IPS DF 4.7 (cell line): ENCODE measurements around the gene PSAPL1.
A peak's percentile ranks its signal among the peaks of the same experiment; 100 is the strongest.

Experiments
- DNase-seq: peaks from one replicate; pipeline ENCODE4 v3.0.0-alpha.2; 2013; ENCODE audit warnings: low spot score; ENCODE audit errors: extremely low read depth

The PSAPL1 gene, protein sequence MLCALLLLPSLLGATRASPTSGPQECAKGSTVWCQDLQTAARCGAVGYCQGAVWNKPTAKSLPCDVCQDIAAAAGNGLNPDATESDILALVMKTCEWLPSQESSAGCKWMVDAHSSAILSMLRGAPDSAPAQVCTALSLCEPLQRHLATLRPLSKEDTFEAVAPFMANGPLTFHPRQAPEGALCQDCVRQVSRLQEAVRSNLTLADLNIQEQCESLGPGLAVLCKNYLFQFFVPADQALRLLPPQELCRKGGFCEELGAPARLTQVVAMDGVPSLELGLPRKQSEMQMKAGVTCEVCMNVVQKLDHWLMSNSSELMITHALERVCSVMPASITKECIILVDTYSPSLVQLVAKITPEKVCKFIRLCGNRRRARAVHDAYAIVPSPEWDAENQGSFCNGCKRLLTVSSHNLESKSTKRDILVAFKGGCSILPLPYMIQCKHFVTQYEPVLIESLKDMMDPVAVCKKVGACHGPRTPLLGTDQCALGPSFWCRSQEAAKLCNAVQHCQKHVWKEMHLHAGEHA

DNA sequence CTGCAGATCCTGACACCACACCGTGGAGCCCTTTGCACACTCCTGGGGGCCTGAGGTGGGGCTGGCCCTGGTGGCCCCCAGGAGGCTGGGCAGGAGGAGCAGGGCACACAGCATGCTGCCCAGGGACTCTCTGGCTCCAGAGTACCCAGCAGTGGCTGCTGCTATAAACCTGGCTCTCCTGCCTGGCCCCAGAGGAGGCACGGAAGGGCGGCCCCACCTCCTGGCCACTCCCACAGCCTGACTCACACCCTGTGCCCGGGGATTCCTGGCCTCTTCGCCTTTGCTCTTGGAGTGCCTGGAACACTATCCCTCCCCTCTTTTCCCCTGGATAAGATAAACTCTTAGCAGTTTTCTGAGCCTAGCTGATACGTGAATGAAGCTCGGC, at the start of gene PSAPL1:
PSAPL1 (minus strand) TSS at position 165 of the 385 bp plus-strand sequence; CDS start at position 114, 51 bp downstream.
- no peak for DNase-seq

DNA sequence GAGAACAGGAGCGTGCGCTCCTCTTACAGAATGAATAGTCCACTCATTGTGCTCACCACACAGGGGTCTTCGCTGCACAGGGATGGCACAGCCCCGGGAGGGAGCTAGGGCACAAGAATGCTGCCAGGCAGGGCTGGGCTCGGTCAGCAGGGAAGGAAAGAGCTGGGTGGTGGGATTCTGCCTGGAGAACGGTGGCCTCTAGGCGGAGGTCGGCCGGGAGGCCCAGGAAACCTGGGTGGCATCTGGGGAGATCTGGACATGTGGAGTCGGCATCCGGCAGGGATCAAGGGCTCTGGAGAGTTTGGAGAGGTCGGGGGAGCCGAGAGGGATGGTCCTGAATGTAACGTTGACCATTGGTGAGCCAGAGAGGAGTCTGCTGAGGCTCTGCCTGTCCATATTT, 46.5 kb upstream of the PSAPL1 start:
- no peak for DNase-seq

DNA sequence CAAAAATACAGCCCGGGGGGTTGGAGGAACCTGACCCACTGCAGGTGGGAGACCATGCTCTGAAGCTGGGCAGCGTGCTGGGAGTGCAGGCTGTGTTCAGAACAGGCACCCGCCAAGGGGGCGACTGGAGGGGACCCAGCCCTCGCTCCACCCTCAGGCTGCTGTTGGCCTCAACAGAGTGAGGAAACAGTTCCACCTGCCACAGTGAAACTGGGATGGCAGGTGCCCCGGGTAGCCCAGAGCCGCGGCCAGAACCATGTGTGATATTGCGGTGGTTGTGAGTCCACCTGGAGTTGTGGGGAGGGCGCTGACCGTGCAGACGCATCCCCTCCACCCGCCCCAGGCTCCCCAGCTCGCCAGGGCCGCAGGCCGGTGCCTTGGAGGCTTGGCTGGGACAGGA, 45.7 kb upstream of the PSAPL1 start:
- no peak for DNase-seq

DNA sequence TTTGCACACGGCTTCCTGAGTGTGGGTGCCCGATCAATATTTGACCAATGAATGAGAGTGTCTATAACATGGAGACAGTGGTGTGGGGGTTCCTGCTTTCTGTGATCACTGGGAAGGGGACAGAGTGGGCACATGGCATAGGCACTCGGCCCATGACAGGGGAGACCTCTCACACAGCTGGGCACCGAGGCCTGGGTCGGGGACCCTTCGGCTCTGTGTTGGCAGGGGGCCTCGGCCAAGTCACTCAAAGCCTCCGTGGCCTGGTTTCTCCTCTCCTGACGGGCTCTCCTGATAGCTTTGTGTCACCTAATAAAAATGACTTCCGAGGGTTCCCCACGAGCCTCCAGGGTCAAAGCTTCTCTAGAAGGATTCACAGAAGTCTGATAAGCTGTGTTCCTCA, 43.9 kb upstream of the PSAPL1 start:
- DNase-seq = no peak

DNA sequence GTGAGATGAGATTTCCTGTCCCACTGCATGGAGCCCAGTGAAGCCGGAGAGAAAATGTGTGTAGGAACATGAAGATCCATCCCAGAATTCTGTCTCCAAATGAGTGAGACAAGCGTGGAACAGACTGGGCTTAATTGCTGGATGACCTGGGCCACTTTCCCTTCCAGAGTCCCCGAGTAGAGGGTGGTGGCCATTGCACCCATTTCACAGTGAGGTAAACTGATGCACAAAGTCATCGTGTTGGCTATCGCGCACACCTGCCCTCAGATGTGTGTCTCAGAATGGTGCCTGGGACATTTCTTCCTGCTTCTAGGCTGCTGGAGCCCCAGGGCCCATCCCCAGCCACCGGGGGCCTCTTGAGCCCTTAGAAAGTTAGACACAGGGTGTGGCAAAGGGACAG, 43.0 kb upstream of the PSAPL1 start:
- DNase-seq = no peak

DNA sequence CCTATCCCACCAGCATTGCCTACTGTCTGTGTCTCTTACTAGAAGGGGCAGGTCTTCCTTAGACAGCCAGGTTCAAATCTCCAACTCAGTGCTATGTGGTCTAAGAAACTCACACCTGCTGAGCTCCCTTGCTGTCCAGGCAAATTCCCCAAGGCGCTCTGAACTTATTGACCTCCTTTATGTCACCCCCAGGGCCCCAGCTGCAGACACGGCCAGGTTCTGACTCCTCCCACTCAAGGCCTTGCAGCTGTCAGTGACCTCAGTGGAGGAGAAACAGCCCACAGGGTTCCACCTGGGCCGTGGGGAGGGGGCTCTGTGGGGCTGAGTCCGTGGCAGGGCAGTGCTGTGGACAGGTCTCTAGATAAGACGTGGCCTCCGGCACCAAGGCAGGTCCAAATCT, 42.1 kb upstream of the PSAPL1 start:
- no peak for DNase-seq

DNA sequence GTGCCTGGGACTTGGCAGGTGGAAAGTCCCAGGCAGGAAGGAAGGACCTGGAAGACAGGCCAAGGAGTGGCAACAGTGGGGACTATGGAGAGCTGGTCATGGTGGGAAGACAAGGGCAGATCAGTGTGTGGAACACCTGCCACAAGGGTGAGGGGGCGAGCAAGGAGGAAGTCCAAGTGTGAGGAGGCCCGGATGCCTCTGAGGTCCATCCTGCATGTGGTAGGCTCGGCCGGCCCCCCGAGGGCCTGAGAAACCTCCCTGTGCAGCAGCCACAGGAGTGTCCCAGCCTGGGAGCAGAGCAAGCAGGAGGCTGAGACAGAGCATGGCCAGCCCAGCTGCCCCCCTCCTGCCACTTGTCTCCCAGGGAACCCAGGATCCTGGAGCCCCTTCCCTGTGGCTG, 40.5 kb upstream of the PSAPL1 start:
- no peak for DNase-seq

DNA sequence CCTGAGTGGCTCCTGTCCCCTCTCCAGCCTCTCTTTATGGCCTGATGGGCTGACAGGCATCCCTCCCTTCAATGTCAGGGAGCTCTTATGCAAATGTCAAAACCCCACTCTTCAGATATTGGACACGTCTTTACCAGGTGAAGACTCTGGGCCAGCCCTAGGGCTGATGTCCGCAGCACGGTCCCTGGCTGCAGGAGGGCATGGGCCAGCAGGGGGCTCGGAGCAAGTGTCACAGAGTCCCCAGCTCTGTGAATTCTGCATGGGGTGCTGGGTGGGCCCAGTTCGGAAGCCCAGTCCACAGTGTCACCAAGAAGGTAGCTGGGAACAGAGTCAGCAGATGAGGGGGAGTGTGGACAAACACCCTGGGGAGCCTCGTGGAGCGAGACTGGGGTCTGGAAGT, 39.6 kb upstream of the PSAPL1 start:
- no peak for DNase-seq

DNA sequence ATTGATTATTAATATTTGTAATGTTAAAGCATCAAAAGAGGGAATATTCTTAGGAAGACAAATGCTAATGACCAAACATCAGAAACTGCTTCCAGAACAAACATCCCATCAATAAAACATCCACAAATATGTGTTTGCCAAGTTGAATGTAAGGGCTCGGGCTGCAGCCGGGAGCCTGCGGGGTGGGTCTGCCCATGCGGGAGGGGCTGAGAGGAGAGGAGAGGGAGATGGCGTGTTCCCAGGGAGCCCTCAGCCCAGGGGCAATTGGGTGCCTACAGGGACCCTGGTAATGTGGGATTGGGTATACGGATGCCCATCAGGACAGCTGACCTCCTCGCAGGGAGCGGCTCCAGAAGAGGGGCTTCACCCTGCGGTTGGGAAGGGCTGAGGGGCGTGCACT, 38.4 kb upstream of the PSAPL1 start:
- DNase-seq = no peak

DNA sequence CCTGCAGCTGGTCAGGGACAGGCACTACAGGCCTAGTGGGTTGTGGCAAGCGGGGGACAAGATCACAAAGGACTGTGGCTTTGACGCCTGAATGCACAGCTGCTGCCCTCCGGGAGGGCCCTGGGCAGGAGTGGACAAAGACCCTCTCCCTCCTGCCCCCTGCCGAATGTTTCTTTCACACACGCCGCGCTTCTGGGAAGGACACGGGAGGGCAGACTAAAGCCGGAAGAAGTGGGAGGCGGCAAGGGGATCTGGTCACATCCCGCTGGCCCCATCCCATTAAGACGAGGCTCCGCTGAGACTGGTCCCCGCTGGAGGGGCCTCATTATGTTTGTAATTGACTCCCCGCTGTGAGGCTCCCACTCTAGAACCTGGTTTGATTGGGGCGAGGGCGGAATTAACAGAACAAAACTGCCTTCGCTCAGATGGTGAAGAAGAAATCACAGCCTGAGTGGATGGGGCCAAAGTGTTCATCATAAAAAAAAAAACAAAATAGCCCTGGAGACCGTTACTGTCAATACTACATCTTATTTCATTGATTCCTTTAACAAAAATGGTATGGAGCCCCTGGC, 37.8 kb upstream of the PSAPL1 start:
- DNase-seq = no peak

DNA sequence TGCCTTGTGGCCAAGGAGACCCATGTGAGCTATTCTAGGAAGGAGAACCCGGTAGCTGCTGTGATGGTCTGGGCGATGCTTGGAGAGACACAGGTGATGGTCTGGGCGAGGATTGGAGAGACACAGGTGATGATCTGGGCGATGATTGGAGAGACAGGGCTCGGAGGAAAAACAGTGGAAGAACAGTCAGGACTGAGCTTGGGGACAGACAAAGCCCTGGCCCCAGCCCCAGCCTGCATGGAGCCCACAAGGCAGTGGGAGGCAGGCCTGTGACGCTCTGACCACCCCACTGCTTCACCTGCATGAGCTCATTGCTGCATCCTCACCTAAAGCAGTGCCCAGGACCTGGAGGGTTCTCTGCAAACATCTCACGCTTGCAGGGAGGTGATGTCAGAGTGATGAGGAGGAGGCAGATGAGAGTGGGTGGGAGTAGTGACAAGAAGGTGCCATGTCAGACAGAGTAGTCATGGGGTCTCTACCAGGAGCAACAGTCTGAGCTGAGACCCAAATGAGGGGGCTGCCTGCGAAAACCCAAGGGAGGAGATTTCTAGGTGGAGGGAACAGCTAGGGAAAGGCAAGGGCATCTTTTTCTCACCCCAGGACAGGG, 35.9 kb upstream of the PSAPL1 start:
- DNase-seq = no peak

DNA sequence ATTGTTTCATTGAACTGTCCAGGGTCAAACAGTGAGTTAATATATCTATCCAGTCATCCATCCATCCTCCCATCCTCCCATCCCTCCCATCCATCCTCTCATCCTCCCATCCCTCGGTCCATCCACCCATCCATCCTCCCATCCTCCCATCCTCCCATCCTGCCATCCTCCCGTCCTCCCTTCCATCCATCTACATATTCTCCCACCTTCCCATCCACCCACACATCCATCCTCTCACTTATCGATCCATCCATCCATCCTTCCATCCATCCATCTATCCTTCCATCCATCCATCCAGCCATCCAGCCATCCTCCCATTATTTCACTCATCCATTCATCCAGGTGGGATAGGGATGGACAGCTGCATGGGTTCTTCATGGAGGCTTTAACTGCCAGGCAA, 35.4 kb upstream of the PSAPL1 start:
- no peak for DNase-seq

DNA sequence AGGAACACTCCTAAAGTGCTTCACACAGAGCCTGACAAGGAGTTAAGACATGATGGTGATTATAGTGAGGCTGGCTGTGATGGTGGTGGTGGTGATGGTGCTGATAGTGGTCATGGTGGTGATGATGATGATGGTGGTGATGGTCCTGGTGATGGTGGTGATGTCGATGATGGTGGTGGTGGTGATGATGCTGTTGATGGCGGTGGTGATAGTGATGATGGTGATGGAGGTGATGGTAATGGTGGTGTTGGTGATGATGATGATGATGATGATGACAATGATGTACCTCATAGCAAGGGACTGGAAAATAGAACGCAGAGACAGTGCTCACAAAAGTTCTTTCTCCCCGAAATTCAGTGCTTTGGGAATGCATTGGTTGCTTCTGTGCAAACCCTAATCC, 34.3 kb upstream of the PSAPL1 start:
- DNase-seq = no peak

DNA sequence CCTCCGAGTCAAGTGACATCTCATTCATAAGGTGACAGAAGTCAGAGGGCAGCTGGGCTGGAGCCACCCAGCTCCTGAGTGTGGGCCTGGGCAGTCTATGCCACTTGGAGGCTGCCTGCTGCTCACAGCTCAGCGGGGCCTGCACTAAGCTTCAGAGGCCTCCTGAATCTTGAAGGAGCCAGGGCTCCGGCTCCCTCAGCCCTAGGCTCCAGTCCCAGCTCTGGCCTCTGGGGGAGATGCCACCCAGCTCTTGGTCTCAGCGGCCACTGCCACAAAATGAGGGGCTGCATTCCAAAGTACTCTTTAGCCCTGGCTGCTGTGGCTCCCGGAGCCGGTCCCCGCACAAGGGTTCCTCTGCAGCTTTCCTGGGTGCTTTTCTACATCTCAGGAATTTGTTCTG, 32.7 kb upstream of the PSAPL1 start:
- no peak for DNase-seq

DNA sequence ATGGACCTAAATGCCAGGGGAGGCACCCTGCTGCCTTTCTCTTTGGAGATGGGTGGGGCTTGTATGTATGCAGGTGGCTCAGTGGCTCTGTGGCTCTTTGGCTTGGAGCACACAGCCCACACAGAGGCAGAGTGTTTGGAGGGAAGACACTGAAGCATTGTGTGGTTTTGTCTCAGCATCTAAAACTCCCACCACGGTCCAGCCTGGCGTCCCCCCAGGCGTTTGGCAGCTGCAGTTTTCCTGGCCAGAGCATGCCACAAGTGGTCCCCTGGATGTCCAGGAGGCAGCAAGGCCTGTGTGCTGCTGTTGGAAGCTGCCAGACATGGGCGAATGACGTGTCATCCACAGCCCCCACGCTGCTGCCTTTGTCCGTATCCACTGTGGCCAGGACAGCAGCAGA, 32.2 kb upstream of the PSAPL1 start:
- DNase-seq = no peak

DNA sequence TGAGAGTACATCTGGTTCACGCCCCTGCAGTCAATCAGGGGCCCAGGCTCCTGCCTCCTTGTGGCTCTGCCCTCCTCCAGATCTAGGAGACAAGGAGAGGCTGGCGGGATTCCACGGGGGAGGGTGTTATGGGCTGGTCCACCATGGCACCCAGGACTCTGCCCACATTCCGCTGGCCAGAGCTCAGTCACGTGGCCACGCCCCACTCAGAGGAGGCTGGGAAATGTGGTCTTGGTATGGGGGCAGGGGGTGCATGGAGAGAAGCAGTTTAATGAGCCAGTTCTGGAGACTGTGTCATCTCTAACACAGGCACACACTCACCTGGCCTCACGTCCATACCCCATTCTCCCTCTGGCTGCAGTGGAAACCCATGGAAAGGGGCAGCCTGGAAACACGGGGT, 31.5 kb upstream of the PSAPL1 start:
- no peak for DNase-seq

DNA sequence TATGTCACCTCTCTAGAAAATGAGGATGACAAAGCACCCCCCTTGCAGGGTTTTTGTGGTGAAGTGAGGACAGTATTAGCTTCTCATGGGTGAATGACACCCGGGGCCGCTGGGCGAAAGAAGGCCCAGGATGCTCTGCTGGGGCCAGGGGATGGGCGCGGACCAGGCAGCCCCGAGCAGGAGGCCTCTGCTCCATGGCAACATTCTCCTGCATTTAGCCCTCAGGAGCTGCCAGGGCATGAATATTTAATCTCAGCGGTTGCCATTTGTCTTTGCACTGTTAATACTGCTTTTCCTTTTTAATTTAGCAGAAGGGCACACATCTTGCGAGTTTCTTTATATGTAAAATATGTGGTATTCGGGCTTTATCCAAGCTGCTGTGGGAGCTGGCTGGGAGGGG, 30.3 kb upstream of the PSAPL1 start:
- no peak for DNase-seq

DNA sequence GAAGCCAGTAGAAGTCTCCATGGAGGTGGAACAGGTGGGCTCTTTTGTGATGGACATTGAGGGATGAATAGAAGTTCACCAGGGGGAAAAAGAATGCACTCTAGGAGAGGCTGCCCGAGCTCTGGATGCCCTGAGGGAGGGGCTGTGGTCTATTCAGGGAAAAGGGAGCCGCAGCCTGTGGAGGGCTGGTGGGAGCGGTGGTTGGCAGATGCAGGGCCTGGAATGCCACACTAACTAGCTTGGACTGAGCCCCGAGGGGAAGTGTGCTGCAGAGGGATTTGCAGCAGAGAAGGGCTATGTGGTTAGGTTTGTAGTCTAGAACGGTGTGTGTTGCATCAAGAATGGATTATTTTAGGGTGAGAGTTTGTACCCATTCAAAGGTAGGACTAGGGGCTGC, 29.5 kb upstream of the PSAPL1 start:
- no peak for DNase-seq

DNA sequence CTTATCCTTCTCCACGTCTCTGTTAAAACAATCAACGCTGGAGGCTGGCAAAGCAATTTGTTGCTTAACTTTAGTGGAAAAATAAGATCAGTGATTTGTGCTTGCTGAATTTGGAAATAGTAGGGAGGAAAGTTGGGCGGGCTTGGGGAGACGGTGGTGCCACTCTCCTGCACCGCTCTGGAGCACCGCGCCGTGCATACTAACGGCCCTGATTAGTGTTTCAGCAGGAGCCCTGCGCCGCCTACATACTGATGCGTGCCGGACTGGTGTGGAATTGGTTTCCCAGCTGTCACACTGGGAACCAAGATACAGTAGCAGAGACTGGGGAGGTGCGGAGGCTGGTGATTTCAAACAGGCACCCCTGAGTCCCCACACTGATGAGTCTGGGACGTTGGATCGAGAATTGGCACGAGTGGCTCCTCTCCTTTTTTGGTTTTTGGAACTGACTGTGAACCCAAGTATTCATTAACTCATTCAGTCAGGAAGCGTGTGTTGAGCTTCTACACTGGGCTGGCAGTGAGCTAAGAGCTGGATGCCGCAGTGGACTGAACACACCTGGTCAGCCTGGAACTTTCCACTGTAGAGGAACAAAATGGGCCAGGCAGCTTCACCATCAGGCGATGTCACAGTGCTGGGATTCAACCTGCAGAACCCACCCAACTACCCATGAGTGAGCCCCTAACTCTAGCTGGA, 29.0 kb upstream of the PSAPL1 start:
- DNase-seq = no peak

DNA sequence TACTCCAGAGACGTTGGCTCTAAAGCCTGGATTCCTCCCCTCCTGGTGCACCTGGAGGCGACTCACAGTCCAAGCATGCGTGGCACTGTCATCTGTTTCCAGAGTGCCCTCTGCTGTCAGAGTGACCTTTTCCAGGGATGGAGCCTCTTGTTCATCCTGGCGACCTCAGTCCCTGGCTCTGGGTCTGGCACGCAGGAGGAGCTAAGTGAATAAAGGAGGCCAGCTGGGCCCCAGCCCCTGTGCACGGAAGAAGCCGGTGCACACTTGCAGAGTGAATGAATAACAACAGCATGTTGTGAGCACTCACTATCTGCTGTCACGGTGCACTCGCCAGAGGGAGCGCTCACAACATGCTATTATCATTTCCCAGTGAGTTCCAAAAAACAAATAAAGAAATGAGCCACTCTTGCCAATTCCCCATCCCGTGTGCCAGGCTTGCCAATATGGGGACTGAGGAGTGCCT, 27.8 kb upstream of the PSAPL1 start:
- DNase-seq = peak; percentile 22

DNA sequence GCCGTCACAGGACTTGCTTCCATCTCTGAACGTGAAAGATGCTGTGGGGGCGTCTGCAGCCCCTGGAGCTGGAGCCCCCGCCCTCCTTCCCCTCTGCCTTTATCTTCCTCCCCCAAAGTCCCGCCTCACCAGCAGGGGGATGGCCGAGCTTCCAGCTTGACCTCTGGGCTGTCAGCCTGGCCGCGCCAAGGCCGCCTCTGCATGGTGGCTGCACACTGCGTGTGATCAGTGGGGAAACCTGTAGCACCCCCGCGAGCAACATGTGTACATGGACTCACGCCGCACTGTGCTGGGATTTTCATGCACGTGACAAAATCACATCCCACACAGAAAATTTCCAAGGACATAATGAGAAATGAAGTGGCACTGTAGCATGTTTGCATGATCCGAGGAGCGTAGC, 26.5 kb upstream of the PSAPL1 start:
- no peak for DNase-seq

DNA sequence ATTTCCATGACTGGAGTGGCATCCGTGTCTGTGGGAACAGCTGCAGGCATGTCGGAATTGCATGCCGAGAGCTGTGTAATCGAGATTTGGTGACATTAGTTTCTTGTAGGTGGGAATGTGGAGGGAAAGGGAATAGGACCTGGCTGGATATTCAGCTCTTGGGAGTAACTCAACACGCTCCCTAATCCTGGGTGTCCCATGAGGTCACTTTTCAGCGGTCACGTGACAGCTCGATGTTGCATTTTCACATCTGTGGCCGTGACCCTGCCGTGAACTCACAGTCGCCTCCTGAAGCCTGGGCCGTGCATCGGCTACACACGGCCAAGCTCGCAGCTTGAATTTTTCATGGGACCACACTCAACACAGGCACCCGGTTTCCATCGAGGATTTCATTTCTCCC, 25.8 kb upstream of the PSAPL1 start:
- no peak for DNase-seq
